HG02840 (cell line): Measurements from ENCODE around the gene PHKG1.
A peak's percentile ranks its signal among the peaks of the same experiment; 100 is the strongest.
"Not testable (repeated sequence)": the region's sequence is repeated elsewhere in the genome, so short reads cannot be mapped to it uniquely, and the experiment has no call there.

Experiments used
- ATAC-seq: cut with Tn5 transposase; IDR thresholded peaks from one replicate; pipeline ENCODE4 v1.9.1; 2021; ENCODE audit warnings: mild to moderate bottlenecking, moderate library complexity, moderate number of reproducible peaks; ENCODE audit not compliant: unreplicated experiment, low FRiP score

Gene PHKG1

GRCh38 chr7:56092789-56093531 lies at the start of gene PHKG1:
Gene PHKG1, minus strand, starts transcription at chr7:56092952. Its CDS starts 4,011 bp downstream, at chr7:56088941.
- ATAC-seq: no peak

- ATAC-seq: not testable (repeated sequence)
Measured at GRCh38 chr7:56131062-56131461, 38.3 kb upstream of the PHKG1 start.

- no peak for ATAC-seq
Measured at GRCh38 chr7:56127241-56127975, 34.7 kb upstream of the PHKG1 start.

GRCh38 chr7:56125831-56126230 lies 33.1 kb upstream of the PHKG1 start:
- ATAC-seq: no peak

GRCh38 chr7:56124981-56125380 lies 32.2 kb upstream of the PHKG1 start:
- ATAC-seq: no peak

GRCh38 chr7:56121440-56121839 lies 28.7 kb upstream of the PHKG1 start:
- no peak for ATAC-seq

- ATAC-seq: no peak
Measured at GRCh38 chr7:56115852-56116538, 23.2 kb upstream of the PHKG1 start, which contains the start of gene NUPR2. Gene NUPR2, minus strand, starts transcription at chr7:56116417. Its CDS starts 103 bp downstream, at chr7:56116314.

GRCh38 chr7:56112244-56112643 lies 19.5 kb upstream of the PHKG1 start:
- ATAC-seq: not testable (repeated sequence)

GRCh38 chr7:56110611-56111010 lies 17.9 kb upstream of the PHKG1 start:
- no peak for ATAC-seq

GRCh38 chr7:56107954-56108258 lies 15.2 kb upstream of the PHKG1 start:
- ATAC-seq: no peak

- ATAC-seq: peak; percentile 100
Measured at GRCh38 chr7:56106108-56107073, 13.6 kb upstream of the PHKG1 start, which contains the start of gene CHCHD2. Gene CHCHD2, minus strand, starts transcription at chr7:56106476. Its CDS starts 63 bp downstream, at chr7:56106413.

- ATAC-seq: no peak
Measured at GRCh38 chr7:56105508-56105907, 12.8 kb upstream of the PHKG1 start.

GRCh38 chr7:56104138-56104537 lies 11.4 kb upstream of the PHKG1 start:
- not testable (repeated sequence) for ATAC-seq

GRCh38 chr7:56099653-56100052 lies 6.9 kb upstream of the PHKG1 start:
- ATAC-seq: no peak

- ATAC-seq: not testable (repeated sequence)
Measured at GRCh38 chr7:56098187-56099008, 5.6 kb upstream of the PHKG1 start.

- ATAC-seq: no peak
Measured at GRCh38 chr7:56097700-56098099, 4.9 kb upstream of the PHKG1 start.

GRCh38 chr7:56092388-56092787 lies 364 bp downstream of the PHKG1 start:
- not testable (repeated sequence) for ATAC-seq

- no peak for ATAC-seq
Measured at GRCh38 chr7:56091591-56091990, 1.2 kb downstream of the PHKG1 start.

- no peak for ATAC-seq
Measured at GRCh38 chr7:56087445-56087844, 5.3 kb downstream of the PHKG1 start.
